ENCODE results near the gene SPRY2.
"Not testable (repeated sequence)": the region's sequence is repeated elsewhere in the genome, so short reads cannot be mapped to it uniquely, and the experiment has no call there.

Gene SPRY2

GRCh38 chr13:80348750-80349149, 7.8 kb upstream of the SPRY2 start:
- no peak for DNase-seq (ENCODE audit: low read depth)

DNA sequence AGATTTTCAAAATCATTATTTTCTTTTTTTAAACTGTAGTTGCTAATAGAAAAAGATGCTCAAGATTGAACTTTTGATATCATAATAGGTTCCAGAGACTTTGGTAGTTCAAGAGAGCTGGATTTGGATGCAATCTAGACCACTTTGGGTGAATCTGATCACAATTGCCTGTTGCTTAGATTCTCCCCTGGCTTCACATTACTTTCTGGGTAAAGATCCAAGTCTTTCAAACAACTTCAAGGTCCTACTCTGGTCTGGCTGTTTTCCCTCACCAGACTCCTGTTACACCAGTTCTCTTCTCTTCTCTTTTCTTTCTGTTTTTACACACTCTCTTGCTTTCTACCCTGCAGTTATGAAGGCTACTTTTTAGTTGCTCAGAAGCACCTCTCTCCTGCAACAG, 7.4 kb upstream of the SPRY2 start:
- DNase-seq (ENCODE audit: low read depth) = no peak

DNA sequence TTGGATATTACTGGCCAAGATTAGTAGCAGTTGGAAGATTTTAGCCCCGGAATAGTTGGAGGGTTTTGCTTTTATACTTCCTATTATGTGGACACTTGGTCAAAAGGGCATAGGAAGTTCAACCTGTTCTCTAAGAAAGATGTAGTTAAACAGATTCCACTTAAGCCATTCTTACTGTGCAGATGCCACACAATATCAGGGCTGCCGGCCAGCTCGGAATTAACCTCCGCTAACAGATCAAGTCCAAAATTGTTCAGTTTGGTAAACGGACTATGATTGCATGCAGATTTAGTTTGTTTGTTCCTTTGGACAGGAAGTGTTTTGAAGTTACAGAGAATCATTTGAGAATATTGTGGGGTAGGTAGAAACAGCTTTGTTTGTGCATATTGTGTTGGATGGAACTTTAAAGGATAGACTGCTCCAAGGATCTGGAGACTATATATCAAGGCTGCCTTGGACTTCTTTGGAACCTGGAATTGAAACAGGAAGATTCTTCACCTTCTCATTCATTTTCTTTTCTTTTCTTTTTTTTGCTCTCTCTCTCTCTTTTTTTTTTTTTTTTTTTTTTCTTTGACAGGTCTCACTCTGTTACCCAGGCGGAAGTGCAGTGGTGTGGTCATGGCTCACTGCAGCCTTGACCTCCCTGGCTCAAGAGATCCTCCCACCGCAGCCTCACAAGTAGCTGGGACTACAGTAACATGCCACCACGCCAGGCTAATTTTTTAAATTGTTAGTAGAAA, 5.0 kb upstream of the SPRY2 start:
- DNase-seq (ENCODE audit: low read depth) = no peak

GRCh38 chr13:80344032-80344431, 3.1 kb upstream of the SPRY2 start:
- DNase-seq (ENCODE audit: low read depth) = not testable (repeated sequence)

DNA sequence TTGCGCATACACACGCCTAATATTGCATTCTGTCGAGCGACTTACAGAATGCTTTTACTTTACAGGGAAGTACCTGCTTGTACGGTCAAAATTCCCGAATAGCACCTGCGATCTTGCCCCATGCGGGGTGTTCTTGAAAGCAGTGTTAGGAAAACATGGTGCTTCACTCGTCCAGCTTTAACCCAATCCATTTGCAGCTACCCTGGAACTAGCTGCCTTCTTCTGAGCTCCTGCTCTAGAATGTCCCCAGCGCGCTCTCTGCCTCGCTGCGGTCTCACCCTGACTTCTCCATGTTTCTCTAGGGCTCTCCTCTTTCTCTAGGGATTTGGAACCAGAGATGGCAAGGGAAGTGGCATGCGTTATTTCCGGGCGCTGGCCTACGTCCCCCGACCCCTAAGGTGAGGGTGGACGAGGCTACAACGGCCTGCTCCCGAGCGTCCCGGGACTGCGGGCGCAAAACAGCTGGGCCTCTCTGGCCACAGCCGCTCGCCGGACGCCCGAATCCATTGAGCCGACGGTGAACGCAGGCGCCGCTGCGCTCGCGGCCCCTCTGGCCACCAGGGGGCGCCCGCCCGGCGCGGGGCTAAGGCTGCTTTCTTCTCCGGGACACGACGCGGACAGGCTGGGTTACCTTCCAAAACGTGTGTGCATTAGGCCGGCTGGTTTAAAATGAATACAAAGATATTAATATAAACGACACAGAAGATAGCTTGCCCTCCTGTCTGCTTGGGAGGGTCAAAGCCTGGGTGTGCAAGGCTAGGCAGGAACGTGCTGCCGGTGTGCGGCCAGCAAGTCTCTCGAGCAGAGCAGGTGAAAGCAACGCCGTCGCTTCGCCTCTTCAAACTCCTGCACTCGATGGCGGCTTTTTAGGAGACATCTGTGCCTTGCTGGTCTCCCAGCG, 1.8 kb upstream of the SPRY2 start:
- DNase-seq (ENCODE audit: low read depth) = peak; percentile 42

- no peak for DNase-seq (ENCODE audit: low read depth)
Measured at GRCh38 chr13:80341756-80342370, 937 bp upstream of the SPRY2 start.

DNA sequence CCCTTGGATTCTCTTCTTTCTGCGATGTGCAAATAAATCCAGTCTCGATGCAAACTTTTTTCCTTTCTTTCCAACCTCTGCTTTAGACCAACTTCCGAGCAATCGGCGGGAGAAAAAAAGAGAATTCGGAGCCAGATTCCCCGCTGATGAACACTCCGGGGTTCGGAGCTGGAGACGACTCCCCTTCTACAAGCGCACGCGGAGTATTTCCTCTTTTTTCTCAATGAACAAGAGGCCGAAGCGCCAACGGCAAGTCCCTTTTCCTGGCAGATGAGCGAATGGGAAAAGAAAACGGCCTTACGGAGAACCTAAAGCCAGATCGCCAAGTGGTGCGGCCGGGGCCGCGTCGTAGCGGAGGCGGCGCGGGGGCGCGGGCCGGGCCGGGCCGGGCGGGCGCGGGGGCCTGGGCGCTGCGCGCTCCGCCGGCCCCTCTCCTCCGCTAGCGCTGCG, 250 bp downstream of the SPRY2 start:
- no peak for DNase-seq (ENCODE audit: low read depth)

GRCh38 chr13:80339912-80340650, 845 bp downstream of the SPRY2 start:
- DNase-seq (ENCODE audit: low read depth) = no peak

DNA sequence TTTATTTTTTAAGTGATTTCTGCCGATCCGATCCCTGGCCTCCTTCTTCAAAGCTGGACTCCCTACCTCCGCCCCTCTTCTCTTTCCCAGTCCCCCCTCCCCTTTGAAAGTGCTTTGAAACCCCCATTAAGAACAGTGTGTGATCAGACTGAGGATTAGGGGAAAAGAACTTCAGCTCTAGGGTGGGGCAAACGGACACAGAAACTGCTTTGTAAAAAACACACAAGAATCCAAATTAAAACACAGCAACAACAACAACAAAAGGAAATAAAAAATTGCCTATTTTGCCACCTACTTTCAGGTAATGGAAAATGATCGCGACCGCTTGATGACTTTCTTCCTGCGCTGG, 1.4 kb downstream of the SPRY2 start:
- no peak for DNase-seq (ENCODE audit: low read depth)

DNA sequence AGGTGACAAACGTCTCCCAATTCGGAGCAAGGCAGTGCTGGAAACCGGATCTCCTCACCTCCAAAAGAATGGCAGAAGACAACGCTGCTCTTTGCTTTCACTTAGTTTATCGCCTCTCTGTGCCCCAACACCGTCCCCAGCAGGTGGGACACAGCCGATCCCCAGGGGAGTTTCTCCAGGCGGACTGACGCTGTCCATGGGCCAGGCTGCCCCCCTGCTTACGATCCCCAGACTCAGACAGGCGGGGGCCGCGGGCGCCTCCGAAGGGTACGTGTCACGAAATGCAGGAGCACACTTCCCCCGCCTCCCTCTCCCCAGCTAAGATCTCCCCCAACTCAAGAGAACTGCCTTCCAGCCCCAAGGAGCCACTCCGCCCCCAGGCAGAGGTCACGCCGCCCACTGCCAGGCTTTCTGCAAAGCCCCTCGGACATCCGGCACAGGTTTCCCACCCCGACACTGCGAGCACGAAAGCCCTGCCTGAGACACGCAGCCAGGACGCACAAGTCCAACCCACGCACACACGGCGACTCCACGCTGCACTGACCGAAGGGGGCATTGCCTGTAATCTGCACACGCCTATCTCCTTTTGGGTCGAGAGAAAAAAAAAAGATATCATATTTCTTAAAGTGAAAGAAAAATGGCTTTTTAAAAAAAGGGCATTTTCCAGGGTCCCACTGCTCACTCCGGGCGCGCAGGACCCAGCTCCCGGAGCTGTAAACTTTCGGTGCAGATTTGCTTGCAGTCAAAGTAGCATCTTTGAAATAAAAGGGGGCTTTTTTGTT, 2.0 kb downstream of the SPRY2 start:
- DNase-seq (ENCODE audit: low read depth) = no peak

DNA sequence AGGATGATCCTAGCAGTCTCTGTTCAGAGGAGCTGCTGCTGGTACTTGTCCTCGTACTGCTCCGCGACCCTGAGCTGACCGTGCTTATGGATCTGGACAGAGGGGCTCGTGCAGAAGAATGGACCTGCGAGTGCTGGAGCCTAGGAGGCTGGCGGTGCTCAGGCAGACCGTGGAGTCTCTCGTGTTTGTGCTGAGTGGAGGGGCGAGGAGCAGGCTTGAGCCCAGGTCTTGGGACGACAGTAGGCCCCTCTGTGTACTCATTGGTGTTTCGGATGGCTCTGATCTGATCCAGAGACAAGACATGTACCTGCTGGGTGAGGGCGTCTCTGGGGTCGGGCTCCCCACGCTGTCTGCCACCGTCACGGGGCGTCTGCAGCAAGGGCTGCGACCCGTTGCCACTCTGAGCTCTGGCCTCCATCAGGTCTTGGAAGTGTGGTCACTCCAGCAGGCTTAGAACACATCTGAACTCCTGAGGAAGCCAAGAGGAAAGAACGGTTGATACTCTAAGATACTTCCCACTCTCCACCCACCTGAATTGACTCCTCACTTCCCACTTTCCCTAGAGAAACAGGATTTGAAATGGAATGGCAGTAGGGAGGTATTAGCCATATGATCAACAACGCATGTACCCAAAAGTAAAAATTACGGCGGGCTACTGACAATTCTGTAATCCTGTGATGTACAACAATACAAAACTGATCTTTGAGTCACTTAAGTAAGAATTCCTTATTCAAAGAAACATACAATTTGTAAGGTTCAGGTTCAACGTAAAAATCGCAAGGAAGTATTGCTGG, 3.4 kb downstream of the SPRY2 start:
- DNase-seq (ENCODE audit: low read depth) = no peak

DNA sequence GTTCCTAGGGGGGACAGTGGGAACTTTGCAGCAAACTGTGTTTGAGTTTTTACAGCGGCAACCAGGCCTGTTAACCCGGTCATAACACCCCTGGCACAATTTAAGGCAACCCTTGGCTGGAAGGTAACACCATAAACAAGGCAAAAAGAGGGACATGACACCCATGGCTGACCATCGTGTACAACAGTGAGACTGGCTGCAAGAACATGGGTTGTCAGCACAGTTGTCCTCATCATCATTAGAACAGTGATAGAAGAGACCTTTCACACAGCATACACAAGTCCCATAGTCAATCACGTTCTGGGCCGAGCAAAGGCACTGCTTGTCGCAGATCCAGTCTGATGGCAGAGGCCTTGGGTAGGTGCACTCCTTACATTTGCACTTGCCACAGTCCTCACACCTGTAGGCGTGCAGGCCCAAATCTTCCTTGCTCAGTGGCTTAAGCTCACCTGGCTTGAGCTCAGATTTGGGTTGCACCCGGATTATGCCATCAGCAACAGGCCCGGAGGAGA, 4.1 kb downstream of the SPRY2 start:
- no peak for DNase-seq (ENCODE audit: low read depth)

GRCh38 chr13:80336370-80336769, 4.6 kb downstream of the SPRY2 start:
- no peak for DNase-seq (ENCODE audit: low read depth)

- DNase-seq (ENCODE audit: low read depth) = no peak
Measured at GRCh38 chr13:80334597-80335260, 6.2 kb downstream of the SPRY2 start.

- no peak for DNase-seq (ENCODE audit: low read depth)
Measured at GRCh38 chr13:80331984-80332383, 8.9 kb downstream of the SPRY2 start.

DNA sequence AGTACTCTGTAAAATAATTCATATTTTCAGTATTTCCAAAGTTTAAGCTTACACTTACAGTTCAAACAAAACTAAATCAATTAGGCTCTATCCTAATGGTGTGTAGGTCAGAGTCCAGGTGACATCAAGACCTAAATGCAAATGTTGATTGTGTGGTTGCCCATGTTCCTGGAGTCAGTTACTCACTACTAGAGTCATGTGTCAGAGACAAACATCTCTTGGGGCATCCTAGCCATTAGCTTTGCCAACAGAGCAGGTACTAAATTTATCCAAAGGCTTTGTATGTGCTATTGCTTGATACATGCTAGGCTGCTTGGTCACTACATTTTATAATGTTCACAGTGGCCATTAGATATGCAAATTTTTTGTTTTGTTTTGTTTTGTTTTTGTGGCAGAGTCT, 11.7 kb downstream of the SPRY2 start:
- DNase-seq (ENCODE audit: low read depth) = no peak

DNA sequence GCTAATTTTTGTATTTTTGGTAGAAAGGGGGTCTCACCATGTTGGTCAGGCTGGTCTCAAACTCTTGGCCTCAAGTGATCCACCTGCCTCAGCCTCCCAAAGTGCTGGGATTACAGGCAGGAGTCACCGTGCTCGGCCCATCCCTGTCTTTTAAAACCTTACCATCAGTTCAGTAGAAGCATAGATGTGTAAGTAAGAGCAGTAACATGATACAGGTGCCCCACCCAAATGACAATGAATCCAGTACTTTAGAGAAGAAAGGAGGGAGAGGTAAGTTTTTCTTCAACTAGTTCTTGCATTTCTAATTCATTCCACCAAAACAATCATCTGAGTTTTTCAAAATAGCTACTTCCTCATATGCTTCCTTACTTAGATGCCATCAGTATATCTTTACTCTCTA, 21.9 kb downstream of the SPRY2 start:
- DNase-seq (ENCODE audit: low read depth) = no peak

DNA sequence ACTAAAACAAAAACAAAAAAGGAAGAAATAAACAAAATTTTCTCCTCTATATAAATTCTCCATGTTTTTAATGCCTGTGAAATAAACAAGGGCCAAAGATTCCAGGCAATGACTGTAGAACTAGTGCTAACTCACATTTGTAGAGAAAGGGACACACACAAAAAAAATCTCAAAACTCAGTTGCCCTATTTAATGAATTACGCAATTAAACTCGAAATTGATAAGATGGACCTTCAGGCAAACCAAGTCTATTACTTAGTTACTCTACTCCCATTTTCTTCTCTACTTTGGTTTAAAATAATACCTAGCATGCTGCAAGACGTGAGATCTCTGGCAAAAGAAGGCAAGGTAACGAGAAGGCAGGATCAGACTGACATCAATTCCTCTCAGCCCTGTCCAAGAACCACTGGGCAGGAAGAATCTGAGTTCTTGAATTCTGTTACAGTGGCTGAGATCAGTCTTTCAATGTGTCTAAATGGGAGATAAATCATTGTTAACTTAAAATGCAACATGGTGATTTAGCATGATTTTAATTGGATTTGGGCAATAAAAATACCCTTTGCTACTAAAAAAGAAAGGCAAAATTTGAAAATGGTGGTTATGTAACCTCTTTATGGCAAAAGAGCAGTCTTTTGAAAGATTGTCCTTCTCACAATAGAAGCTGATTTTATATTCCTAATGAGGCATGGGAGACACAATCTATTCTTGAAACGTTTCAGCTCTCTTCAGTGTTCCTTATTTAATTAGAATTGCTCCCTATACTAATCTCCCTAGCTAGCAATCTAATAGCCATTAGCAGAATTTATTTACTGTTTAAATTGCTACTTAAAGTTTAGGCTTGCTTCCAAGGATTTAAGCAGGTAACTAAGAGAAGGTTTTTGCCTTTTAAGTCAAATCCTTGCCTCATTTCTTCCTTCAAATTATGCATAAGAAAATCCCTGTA, 25.9 kb downstream of the SPRY2 start:
- DNase-seq (ENCODE audit: low read depth) = no peak
